Right atrium auricular region (tissue), 2 donors: ENCODE results near the gene HORMAD2. TPM values are rescaled to one million over a fixed set of nuclear protein-coding genes. Genes with fewer than 3 reads are reported as not detected.
"Not testable (repeated sequence)": the region's sequence is repeated elsewhere in the genome, so short reads cannot be mapped to it uniquely, and the experiment has no call there.

ENCODE experiments used
- DNase-seq: peaks from one replicate; pipeline ENCODE4 v3.0.0-alpha.2; 2019; ENCODE audit warnings: low spot score
- H3K27ac ChIP-seq, 2 donors: fragments of 200-600 bp; sonication (generic); 1 replicate in 1 of 2; 2 replicates in 1 of 2; pipeline ENCODE4 v1.5.1; 2016 to 2019
- H3K27me3 ChIP-seq, 2 donors: fragments of 200-600 bp; sonication (generic); one replicate each; pipeline versions ENCODE4 v1.5.1 to v1.6.0; 2017 to 2019
- H3K36me3 ChIP-seq: fragments of 200-600 bp; sonication (generic); one replicate; pipeline ENCODE4 v1.5.1; 2016
- H3K4me1 ChIP-seq, 2 donors: fragments of 200-600 bp; sonication (generic); one replicate each; pipeline versions ENCODE4 v1.5.1 to v1.6.0; 2017 to 2019
- H3K4me3 ChIP-seq, 2 donors: fragments of 200-600 bp; sonication (generic); 1 replicate in 1 of 2; 2 replicates in 1 of 2; pipeline ENCODE4 v1.5.1; 2017 to 2019; ENCODE audit warnings: mild to moderate bottlenecking in 1 of 2, moderate library complexity in 1 of 2
- H3K9me3 ChIP-seq, 2 donors: fragments of 200-600 bp; sonication (generic); one replicate each; pipeline ENCODE4 v1.5.1; 2019
- total RNA-seq, 2 donors: library from RNA; depleted of rRNA; stranded (reverse); fragments of >200 nt; gene quantifications; one replicate each; pipeline ENCODE4 v1.1.0, GENCODE V29; 2016
- TF ChIP-seq, protein P1 (sequence below), 2 donors: fragments of 200-600 bp; sonication (generic); IDR thresholded peaks; one replicate each; pipeline ENCODE4 v1.5.1; 2019; ENCODE audit warnings: antibody characterized with exemption in 2 of 2

Gene HORMAD2
- total RNA-seq, 2 donors from 2014 or later = not detected

- no peak for DNase-seq
- Histone ChIP-seq H3K36me3 (no peaks in the 10 kb centered on the region), H3K4me1 (no peaks in the 10 kb centered on the region), H3K9me3 (no peaks in the 10 kb centered on the region), H3K4me3 (no peak overlapping the region), H3K27ac (no peak overlapping the region), H3K27me3 (no peaks in the 10 kb centered on the region)
- TF ChIP-seq, protein P1, sequence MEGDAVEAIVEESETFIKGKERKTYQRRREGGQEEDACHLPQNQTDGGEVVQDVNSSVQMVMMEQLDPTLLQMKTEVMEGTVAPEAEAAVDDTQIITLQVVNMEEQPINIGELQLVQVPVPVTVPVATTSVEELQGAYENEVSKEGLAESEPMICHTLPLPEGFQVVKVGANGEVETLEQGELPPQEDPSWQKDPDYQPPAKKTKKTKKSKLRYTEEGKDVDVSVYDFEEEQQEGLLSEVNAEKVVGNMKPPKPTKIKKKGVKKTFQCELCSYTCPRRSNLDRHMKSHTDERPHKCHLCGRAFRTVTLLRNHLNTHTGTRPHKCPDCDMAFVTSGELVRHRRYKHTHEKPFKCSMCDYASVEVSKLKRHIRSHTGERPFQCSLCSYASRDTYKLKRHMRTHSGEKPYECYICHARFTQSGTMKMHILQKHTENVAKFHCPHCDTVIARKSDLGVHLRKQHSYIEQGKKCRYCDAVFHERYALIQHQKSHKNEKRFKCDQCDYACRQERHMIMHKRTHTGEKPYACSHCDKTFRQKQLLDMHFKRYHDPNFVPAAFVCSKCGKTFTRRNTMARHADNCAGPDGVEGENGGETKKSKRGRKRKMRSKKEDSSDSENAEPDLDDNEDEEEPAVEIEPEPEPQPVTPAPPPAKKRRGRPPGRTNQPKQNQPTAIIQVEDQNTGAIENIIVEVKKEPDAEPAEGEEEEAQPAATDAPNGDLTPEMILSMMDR (IDR thresholded peaks at IDR 0.05) = no peak
These were observed 32.9 kb upstream of the HORMAD2 start for GRCh38 chr22:30047364-30047738.

- no peak overlapping the region for H3K27ac ChIP-seq
- H3K4me1 ChIP-seq = no peaks in the 10 kb centered on the region
- no peak overlapping the region for H3K4me3 ChIP-seq
- H3K9me3 ChIP-seq = no peaks in the 10 kb centered on the region
- no peaks in the 10 kb centered on the region for H3K27me3 ChIP-seq
- DNase-seq = no peak
- no peaks in the 10 kb centered on the region for H3K36me3 ChIP-seq
- TF ChIP-seq, protein P1 (IDR thresholded peaks at IDR 0.05) = no peak
These were observed 31.6 kb upstream of the HORMAD2 start for GRCh38 chr22:30048681-30049080.

GRCh38 chr22:30054067-30054763, 26.0 kb upstream of the HORMAD2 start:
- no peaks in the 10 kb centered on the region for H3K27me3 ChIP-seq
- H3K9me3 ChIP-seq = peaks cover 0 to 16% of the 10 kb centered on the region in 2 donors
- H3K4me1 ChIP-seq = no peaks in the 10 kb centered on the region
- TF ChIP-seq, protein P1 (IDR thresholded peaks at IDR 0.05) = no peak
- DNase-seq = no peak
- no peaks in the 10 kb centered on the region for H3K36me3 ChIP-seq
- no peak overlapping the region for H3K27ac ChIP-seq
- H3K4me3 ChIP-seq = no peak overlapping the region

- peaks cover 0 to 16% of the 10 kb centered on the region in 2 donors for H3K9me3 ChIP-seq
- H3K27me3 ChIP-seq = no peaks in the 10 kb centered on the region
- H3K4me3 ChIP-seq = no peak overlapping the region
- TF ChIP-seq, protein P1 (IDR thresholded peaks at IDR 0.05) = no peak
- no peaks in the 10 kb centered on the region for H3K36me3 ChIP-seq
- H3K4me1 ChIP-seq = no peaks in the 10 kb centered on the region
- no peak for DNase-seq
- H3K27ac ChIP-seq = no peak overlapping the region
These were observed 25.5 kb upstream of the HORMAD2 start for GRCh38 chr22:30054764-30055069.

DNA sequence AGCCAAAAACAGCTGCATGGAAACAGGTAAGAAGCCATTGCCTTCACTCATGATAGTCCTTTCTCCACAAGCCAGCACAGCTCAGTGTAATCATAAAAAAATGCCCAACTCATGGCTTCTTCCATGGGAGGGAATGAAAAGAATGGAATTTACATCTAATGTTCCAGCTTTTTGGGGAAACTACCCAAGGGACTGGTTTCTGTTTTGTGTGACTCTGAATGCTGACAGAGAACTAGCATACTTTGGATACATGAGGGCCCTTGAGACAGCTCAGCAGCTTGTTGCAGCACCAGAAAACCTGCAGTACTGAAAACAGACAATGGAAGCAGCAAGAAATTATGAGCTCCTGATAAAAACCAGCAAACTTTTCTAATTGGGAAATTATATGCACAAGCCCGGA, 24.2 kb upstream of the HORMAD2 start:
- Histone ChIP-seq H3K27me3 (no peaks in the 10 kb centered on the region), H3K9me3 (peaks cover 0 to 16% of the 10 kb centered on the region in 2 donors), H3K36me3 (no peaks in the 10 kb centered on the region), H3K27ac (no peak overlapping the region), H3K4me1 (no peaks in the 10 kb centered on the region), H3K4me3 (no peak overlapping the region)
- TF ChIP-seq, protein P1 (IDR thresholded peaks at IDR 0.05) = no peak
- DNase-seq = no peak

DNA sequence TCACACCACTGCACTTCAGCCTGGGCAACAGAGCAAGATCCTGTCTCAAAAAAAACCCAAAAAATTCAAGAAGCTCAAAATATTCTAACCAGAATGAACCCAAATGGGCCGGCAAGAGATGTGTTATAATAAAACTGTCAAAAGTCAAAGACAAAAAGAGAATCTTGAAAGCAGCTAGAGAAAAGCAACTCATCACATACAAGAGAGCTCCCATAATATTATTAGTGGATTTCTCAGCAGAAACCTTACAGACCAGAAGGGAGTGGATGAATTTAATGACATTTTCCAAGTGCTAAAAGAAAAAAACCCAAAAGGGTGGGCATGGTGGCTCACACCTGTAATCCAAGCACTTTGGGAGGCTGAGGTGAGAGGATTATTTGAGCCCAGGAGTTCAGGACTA, 22.9 kb upstream of the HORMAD2 start:
- no peak overlapping the region for H3K4me3 ChIP-seq
- TF ChIP-seq, protein P1 (IDR thresholded peaks at IDR 0.05) = no peak
- no peak for DNase-seq
- H3K27me3 ChIP-seq = no peaks in the 10 kb centered on the region
- peaks cover 0 to 16% of the 10 kb centered on the region in 2 donors for H3K9me3 ChIP-seq
- no peaks in the 10 kb centered on the region for H3K36me3 ChIP-seq
- no peak overlapping the region for H3K27ac ChIP-seq
- no peaks in the 10 kb centered on the region for H3K4me1 ChIP-seq

DNA sequence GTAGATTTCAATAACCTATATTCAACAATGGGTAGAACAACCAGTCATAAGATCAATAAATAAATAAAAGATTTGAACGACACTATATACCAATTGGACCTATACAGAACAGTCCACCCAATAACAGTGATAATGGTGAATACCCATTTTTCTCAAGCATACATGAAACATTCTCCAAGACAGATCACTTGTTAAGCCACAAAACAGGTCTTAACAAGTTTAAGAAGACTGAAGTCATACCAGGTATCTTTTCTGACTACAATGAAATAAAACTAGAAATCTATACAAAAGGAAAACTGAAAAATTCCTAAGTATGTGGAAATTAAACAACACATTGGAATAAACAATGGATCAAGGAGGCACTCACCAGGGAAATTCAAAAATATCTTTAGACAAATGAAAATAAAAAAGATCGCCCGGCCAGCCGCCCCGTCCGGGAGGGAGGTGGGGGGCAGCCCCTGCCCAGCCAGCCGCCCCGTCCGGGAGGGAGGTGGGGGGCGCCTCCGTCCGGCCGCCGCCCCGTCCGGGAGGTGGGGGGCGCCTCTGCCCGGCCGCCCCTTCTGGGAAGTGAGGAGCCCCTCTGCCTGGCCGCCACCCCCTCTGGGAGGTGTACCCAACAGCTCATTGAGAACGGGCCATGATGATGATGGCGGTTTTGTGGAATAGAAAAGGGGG, 20.8 kb upstream of the HORMAD2 start:
- H3K27me3 ChIP-seq, H3K4me3 ChIP-seq, DNase-seq, H3K4me1 ChIP-seq, H3K36me3 ChIP-seq, H3K27ac ChIP-seq: not testable (repeated sequence)
- H3K9me3 ChIP-seq = peaks cover 2 to 34% of the 10 kb centered on the region in 2 donors

- not testable (repeated sequence) for H3K36me3 ChIP-seq, DNase-seq, H3K4me3 ChIP-seq, H3K27ac ChIP-seq, H3K4me1 ChIP-seq, H3K27me3 ChIP-seq
- H3K9me3 ChIP-seq = peaks cover 8 to 50% of the 10 kb centered on the region in 2 donors
These were observed 19.2 kb upstream of the HORMAD2 start for GRCh38 chr22:30061094-30061493.
